TTC549 (cell line): ENCODE measurements around the gene HDAC2.
"Not testable (repeated sequence)": the region's sequence is repeated elsewhere in the genome, so short reads cannot be mapped to it uniquely, and the experiment has no call there.

Experiments used
- FAIRE-seq: peaks from 2 replicates; lab custom pipeline; 2012; peaks lifted over from hg19 to GRCh38; lab: Jason Lieb, UNC

The HDAC2 gene

GRCh38 chr6:113970805-113971676 is at the start of gene HDAC2:
HDAC2 (minus strand) TSS chr6:113971148; CDS start chr6:113970908, 240 bp downstream.
- FAIRE-seq = no peak

GRCh38 chr6:114020196-114020595 is 49.2 kb upstream of the HDAC2 start:
- no peak for FAIRE-seq

- FAIRE-seq = not testable (repeated sequence)
These were observed 46.2 kb upstream of the HDAC2 start for GRCh38 chr6:114017146-114017545.

- not testable (repeated sequence) for FAIRE-seq
These were observed 43.2 kb upstream of the HDAC2 start for GRCh38 chr6:114014106-114014505.

GRCh38 chr6:114011486-114011885 is 40.5 kb upstream of the HDAC2 start:
- FAIRE-seq = not testable (repeated sequence)

- no peak for FAIRE-seq
These were observed 39.6 kb upstream of the HDAC2 start for GRCh38 chr6:114010540-114010939.

- no peak for FAIRE-seq
These were observed 38.2 kb upstream of the HDAC2 start for GRCh38 chr6:114009192-114009591.

- FAIRE-seq = no peak
These were observed 37.4 kb upstream of the HDAC2 start for GRCh38 chr6:114008331-114008730.

- FAIRE-seq = no peak
These were observed 36.6 kb upstream of the HDAC2 start for GRCh38 chr6:114007516-114007915.

- FAIRE-seq = no peak
These were observed 30.4 kb upstream of the HDAC2 start for GRCh38 chr6:114001354-114001753.

GRCh38 chr6:114000069-114000468 is 29.1 kb upstream of the HDAC2 start:
- no peak for FAIRE-seq

- FAIRE-seq = no peak
These were observed 28.3 kb upstream of the HDAC2 start for GRCh38 chr6:113999284-113999683.

GRCh38 chr6:113998811-113999210 is 27.9 kb upstream of the HDAC2 start:
- no peak for FAIRE-seq

- no peak for FAIRE-seq
These were observed 26.2 kb upstream of the HDAC2 start for GRCh38 chr6:113997116-113997515.

- no peak for FAIRE-seq
These were observed 24.7 kb upstream of the HDAC2 start for GRCh38 chr6:113995634-113996033.

GRCh38 chr6:113994934-113995342 is 24.0 kb upstream of the HDAC2 start:
- FAIRE-seq = peak; percentile 60

GRCh38 chr6:113989675-113990074 is 18.7 kb upstream of the HDAC2 start:
- no peak for FAIRE-seq

GRCh38 chr6:113982675-113983074 is 11.7 kb upstream of the HDAC2 start:
- not testable (repeated sequence) for FAIRE-seq

GRCh38 chr6:113982055-113982550 is 11.2 kb upstream of the HDAC2 start:
- FAIRE-seq = no peak

GRCh38 chr6:113980937-113981554 is 10.1 kb upstream of the HDAC2 start:
- no peak for FAIRE-seq

- no peak for FAIRE-seq
These were observed 9.0 kb upstream of the HDAC2 start for GRCh38 chr6:113979937-113980336.

- no peak for FAIRE-seq
These were observed 7.2 kb upstream of the HDAC2 start for GRCh38 chr6:113978084-113978675.

- no peak for FAIRE-seq
These were observed 5.9 kb upstream of the HDAC2 start for GRCh38 chr6:113976806-113977205.
